ENCODE results near the gene PCDHGB1. TPM values are rescaled to one million over a fixed set of nuclear protein-coding genes. Genes with fewer than 3 reads are reported as not detected.
"Not testable (repeated sequence)": the region's sequence is repeated elsewhere in the genome, so short reads cannot be mapped to it uniquely, and the experiment has no call there.

The PCDHGB1 gene
- total RNA-seq, 2 experiments from 2014 or later, result not detected

GRCh38 chr5:141338538-141339306 is 11.2 kb upstream of the PCDHGB1 start, which contains the start of gene PCDHGA2:
Gene PCDHGA2 (plus strand): TSS chr5:141338760.
- POLR2A ChIA-PET, result interaction anchor here (1.2 kb wide), 1 partner anchor 41 kb away, joined by 3 read pairs; no protein-coding TSS in a partner anchor
- CTCF ChIA-PET, result interaction anchor here (0.7 to 2.8 kb wide), 12 partner anchors 9 to 523 kb away, joined by 3 to 17 read pairs (median 3); partner anchors contain the start of genes PCDHGA10, PCDHGA11, PCDHGB1 and TAF7
- no peak within 1 kb of the TSS for H3K4me3 Mint-ChIP-seq
- no peaks in the 10 kb centered on the region for H3K4me1 Mint-ChIP-seq (ENCODE audit: low read depth)
- intact Hi-C loops (cut with micrococcal nuclease), result no loop called here
- peaks cover 20% of the 10 kb centered on the region for H3K36me3 Mint-ChIP-seq (ENCODE audit: low read depth)
- peaks cover 54% of the 10 kb centered on the region for H3K27me3 Mint-ChIP-seq
- H3K9me3 Mint-ChIP-seq, result peaks cover 50% of the 10 kb centered on the region
- no peak within 1 kb of the TSS for H3K27ac Mint-ChIP-seq
- peak; percentile 26 for TF ChIP-seq CTCF (IDR thresholded peaks at IDR 0.05)
- ATAC-seq (no peak), DNase-seq (peak; percentile 37)

DNA sequence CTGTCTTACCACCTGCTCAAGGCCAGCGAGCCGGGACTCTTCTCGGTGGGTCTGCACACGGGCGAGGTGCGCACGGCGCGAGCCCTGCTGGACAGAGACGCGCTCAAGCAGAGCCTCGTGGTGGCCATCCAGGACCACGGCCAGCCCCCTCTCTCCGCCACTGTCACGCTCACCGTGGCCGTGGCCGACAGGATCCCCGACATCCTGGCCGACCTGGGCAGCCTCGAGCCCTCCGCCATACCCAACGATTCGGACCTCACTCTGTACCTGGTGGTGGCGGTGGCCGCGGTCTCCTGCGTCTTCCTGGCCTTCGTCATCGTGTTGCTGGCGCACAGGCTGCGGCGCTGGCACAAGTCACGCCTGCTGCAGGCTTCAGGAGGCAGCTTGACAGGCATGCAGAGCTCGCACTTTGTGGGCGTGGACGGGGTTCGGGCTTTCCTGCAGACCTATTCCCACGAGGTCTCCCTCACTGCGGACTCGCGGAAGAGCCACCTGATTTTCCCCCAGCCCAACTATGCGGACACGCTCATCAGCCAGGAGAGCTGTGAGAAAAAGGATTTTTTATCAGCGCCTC is 9.0 kb upstream of the PCDHGB1 start:
- CTCF ChIA-PET, result interaction anchor here (1.5 to 2.4 kb wide), 2 partner anchors 10 to 15 kb away, joined by 3 to 5 read pairs; partner anchors contain the start of gene PCDHGA1
- peaks cover 24% of the 10 kb centered on the region for H3K36me3 Mint-ChIP-seq (ENCODE audit: low read depth)
- H3K27ac Mint-ChIP-seq; H3K4me1 Mint-ChIP-seq (ENCODE audit: low read depth); ATAC-seq; POLR2A ChIA-PET; intact Hi-C loops (cut with micrococcal nuclease); DNase-seq; H3K4me3 Mint-ChIP-seq: not testable (repeated sequence)
- H3K9me3 Mint-ChIP-seq, result peaks cover 56% of the 10 kb centered on the region
- peaks cover 53% of the 10 kb centered on the region for H3K27me3 Mint-ChIP-seq

DNA sequence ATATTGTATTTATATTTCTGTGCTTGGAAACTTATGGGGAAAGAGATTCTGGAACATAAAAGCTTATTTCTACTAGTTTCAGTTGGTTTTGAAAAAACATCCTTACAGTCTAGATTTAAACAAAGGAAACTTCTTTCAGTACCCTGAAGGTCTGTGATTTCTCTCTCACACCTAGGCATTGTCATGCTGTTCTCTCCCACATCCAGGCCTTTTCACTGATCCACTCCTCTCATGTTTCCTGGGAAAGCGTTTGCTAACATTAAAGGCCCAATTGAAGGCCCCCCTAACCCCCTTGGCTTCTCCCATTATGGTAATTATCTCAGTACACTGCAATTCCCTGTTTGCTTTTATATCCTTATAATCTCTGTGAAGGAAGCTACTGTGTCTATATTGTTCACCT is 7.1 kb upstream of the PCDHGB1 start:
- ChIA-PET CTCF (interaction anchor here (0.8 to 3.0 kb wide), 8 partner anchors 12 to 221 kb away, joined by 3 to 10 read pairs (median 4); partner anchors contain the start of genes PCDHGA1, PCDHGA6, PCDHGB2 and TAF7), POLR2A (no interaction called here)
- ATAC-seq, result no peak
- no peak overlapping the region for H3K27ac Mint-ChIP-seq
- no peak for DNase-seq
- H3K36me3 Mint-ChIP-seq (ENCODE audit: low read depth), result peaks cover 24% of the 10 kb centered on the region
- TF ChIP-seq CTCF (IDR thresholded peaks at IDR 0.05), result no peak
- H3K4me3 Mint-ChIP-seq, result no peak overlapping the region
- H3K9me3 Mint-ChIP-seq, result peaks cover 48% of the 10 kb centered on the region
- H3K27me3 Mint-ChIP-seq, result peaks cover 47% of the 10 kb centered on the region
- intact Hi-C loops (cut with micrococcal nuclease), result no loop called here
- H3K4me1 Mint-ChIP-seq (ENCODE audit: low read depth), result no peaks in the 10 kb centered on the region

DNA sequence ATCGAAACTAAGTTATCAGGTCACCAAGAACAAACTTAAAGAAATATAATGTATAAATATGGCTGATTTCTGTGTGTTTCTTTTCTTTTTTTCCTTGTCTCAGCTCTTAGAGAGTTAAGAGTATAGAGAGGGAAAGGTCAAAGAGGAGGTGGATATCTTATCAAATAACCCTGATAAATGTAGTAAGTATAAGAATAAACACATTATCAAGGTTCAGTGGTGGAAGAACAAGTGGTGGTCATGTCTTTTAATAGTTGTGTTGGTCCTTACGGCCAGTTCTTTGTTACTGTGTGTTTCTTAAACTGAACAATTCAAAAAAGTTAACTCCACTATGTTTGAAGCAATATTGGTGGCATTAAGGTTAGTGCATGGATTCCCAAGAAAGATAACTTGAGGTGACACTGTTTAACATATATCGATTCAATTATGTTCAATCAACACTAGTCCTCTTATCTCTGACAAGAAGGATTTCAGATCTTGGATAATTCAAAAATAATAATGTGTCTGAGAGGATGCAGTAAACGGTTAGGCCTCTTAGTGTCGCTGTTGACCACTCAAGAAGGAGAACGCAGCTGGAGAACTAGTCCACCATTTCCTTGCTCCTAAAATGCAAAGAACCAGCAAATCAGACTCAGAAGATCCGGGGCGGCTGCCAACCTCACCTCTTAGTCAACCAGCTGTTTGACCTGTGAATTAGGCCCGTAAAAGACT is 6.5 kb upstream of the PCDHGB1 start, which contains the start of gene PCDHGA3:
TSS of gene PCDHGA3 (plus strand) at position 588 of the 711 bp plus-strand sequence. CDS start 205 bp downstream, outside the sequence.
- Mint-ChIP-seq H3K4me3 (no peak within 1 kb of the TSS), H3K27ac (no peak within 1 kb of the TSS), H3K27me3 (peaks cover 41% of the 10 kb centered on the region), H3K4me1 (ENCODE audit: low read depth) (no peaks in the 10 kb centered on the region), H3K36me3 (ENCODE audit: low read depth) (peaks cover 18% of the 10 kb centered on the region), H3K9me3 (peaks cover 42% of the 10 kb centered on the region)
- DNase-seq (peak; percentile 45), ATAC-seq (peak; percentile 47)
- CTCF ChIA-PET, result interaction anchor here (0.8 to 3.0 kb wide), 24 partner anchors 8 to 221 kb away, joined by 3 to 10 read pairs (median 4); partner anchors contain the start of genes PCDHB9, PCDHGA1, PCDHGA11 and PCDHGA4
- POLR2A ChIA-PET, result no interaction called here
- intact Hi-C loops (cut with micrococcal nuclease), result no loop called here
- peak; percentile 43 for TF ChIP-seq CTCF (IDR thresholded peaks at IDR 0.05)

- DNase-seq (no peak), ATAC-seq (no peak)
- H3K4me3 Mint-ChIP-seq, result no peak overlapping the region
- H3K4me1 Mint-ChIP-seq (ENCODE audit: low read depth), result no peaks in the 10 kb centered on the region
- intact Hi-C loops (cut with micrococcal nuclease), result no loop called here
- CTCF ChIA-PET, result interaction anchor here (0.9 to 3.0 kb wide), 21 partner anchors 8 to 220 kb away, joined by 3 to 10 read pairs (median 4); partner anchors contain the start of genes PCDHB9, PCDHGA11, PCDHGA4 and PCDHGB2
- peaks cover 36% of the 10 kb centered on the region for H3K9me3 Mint-ChIP-seq
- H3K27me3 Mint-ChIP-seq, result peaks cover 43% of the 10 kb centered on the region
- POLR2A ChIA-PET, result no interaction called here
- TF ChIP-seq CTCF (IDR thresholded peaks at IDR 0.05), result no peak
- no peak overlapping the region for H3K27ac Mint-ChIP-seq
- peaks cover 15% of the 10 kb centered on the region for H3K36me3 Mint-ChIP-seq (ENCODE audit: low read depth)
Measured at GRCh38 chr5:141343953-141344463, 5.9 kb upstream of the PCDHGB1 start.

All from activated CD8-positive, alpha-beta T cell treated with anti-CD3 and anti-CD28 coated beads for 36 hours (primary cell).